GM18499 (cell line): ENCODE results near the gene C1orf87.

Experiments
- ATAC-seq: cut with Tn5 transposase; IDR thresholded peaks from one replicate; pipeline ENCODE4 v1.9.1; 2021; ENCODE audit warnings: moderate number of reproducible peaks; ENCODE audit not compliant: insufficient read depth, unreplicated experiment

The C1orf87 gene

DNA sequence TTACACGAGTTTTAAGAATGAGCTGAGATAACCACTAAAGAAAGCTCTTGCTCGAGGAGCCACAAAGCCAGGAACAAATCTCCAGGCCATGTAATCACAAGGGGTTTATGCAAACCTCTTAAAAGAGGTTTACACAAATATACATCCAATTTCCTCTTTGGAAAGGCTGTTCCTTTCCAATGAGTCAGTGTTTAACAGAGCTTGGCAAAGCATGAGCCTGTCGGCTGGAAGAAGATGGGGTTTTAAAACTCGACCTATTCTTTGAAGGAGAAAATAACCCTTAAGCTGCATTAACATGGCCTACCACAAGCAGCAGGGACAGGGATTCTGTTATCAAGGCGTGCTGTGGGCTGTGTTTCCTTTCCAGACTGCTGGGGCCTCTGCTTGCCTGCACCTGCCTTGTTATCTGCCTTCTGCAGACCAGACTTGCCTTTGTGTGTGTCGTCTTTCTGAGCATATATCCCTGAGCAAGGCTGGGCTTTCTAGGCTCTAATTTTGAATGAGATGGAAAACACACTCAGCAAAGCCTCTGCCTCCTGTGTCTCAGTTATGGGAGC, 106.4 kb downstream of the C1orf87 start:
- ATAC-seq: no peak

DNA sequence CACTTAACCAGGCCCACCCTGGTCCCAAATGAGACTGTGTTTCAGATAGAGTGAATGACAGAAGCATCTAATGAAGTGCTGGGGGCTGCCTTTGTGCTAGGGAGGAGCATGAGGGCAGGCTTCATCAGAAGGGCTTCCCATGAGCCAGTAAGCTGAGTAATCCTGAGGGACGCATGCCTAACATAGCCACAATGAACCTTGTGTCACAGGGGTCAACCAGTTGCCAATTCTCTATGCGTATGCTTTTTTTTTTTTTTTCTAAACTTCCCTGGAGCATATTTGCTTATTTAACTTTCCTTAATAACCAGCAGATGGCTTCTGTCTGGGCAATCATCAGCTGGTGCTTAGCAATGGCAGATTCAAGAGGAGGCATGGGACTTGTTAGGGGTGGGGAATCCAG, 121.5 kb downstream of the C1orf87 start:
- ATAC-seq: no peak

DNA sequence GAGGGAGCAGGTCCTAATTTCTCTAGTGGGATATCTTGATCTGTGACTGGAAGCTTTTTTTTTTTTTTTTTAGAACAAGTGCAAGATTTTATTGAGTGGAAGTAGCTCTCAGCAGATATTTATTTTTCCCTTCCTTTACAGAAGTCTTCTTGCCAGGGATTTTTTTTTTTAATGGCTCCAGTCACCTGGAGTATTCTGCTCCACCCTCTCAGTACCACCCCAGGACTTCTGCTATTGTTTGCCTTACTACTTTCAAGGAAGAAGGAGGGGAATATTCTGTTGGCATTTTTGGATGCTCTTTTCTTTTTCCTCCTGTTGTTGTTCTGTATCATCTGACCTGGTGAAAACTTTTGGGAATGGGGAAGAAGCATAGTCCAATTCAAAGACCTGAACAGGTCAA, 123.9 kb downstream of the C1orf87 start:
- ATAC-seq: no peak

DNA sequence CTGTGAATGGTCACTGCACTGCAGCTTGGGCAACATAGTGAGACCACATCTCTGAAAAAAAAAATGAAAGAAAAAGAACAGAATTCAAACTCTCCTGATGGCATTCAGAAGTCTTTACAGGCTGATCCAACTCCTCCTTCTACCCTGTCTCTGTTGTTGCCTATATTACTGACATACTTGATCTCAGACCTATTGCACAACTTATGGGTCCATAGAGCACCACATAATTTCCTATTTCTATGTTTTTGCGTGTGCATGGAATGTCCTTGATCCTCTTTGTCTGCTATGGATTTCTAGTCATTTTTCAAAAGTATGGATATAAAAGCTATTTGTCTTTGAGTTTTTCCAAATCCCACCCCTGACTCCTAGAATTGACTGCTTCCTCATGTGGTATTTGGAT, 124.6 kb downstream of the C1orf87 start:
- no peak for ATAC-seq

DNA sequence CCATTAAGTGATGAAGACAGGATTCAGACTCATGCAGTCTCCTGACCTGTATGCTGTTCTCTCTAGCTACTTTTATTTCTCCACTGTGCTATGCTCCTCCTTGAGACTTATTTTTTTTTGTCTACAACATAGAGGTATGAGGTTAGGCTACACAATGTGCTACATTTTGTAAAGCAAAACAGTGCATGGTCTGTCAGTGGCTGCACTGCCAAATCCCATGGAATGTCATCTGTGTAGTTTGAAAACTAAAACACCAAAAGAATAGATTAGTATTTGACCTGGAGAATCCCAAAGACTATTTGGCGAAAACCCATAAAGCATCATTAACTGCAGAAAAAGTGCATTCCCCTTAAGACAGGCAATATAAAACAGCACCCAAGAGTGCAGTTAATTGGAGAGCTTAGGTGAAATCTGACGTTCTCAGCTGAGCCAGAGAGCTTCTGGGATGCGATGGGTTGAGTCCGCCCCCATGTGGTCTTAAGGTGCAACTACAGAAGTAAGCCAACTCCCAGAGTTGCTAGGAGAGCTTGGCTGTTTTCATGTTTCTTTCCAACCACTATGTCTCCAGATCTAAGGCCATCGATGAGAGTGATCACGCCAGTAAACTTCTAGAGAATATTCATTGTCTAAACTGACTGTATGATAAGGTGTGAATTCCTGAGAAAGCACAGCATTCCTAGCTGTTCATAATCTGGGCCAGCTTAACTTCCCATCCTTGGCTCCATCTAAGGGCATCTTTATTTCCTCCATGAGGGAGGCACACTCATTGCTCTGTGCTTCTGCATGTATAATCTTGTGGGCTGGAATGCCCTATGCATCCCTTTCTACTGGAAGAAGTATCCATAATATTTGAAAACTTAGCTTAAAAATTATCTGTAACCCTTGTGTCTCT, 126.3 kb downstream of the C1orf87 start:
- no peak for ATAC-seq

DNA sequence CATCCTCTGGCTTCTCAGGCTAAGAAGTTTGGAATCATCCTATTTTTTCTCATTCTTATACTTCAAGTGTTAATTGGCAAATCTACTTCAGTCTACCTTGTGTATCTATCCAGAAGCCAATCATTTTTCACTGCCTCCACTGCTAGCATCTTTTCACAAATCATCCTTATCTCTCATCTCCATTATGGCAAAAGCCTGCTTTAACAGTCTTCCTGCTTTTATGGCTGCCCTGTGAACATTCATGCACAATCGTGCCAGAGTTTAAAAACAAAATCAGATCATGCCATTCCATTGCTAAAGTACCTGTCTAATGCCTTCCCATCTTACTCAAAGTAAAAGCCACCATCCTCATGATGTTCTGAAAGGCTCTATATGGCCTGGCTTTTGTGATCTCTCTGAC, 127.8 kb downstream of the C1orf87 start:
- ATAC-seq: no peak
